GM18508 (cell line): Measurements from ENCODE around the gene C16orf89.

Source experiments
- ATAC-seq: cut with Tn5 transposase; IDR thresholded peaks from one replicate; pipeline ENCODE4 v1.9.1; 2021; ENCODE audit warnings: moderate number of reproducible peaks; ENCODE audit not compliant: insufficient read depth, unreplicated experiment

Gene C16orf89

GRCh38 chr16:5010576-5011329, 55.0 kb downstream of the C16orf89 start:
- no peak for ATAC-seq

DNA sequence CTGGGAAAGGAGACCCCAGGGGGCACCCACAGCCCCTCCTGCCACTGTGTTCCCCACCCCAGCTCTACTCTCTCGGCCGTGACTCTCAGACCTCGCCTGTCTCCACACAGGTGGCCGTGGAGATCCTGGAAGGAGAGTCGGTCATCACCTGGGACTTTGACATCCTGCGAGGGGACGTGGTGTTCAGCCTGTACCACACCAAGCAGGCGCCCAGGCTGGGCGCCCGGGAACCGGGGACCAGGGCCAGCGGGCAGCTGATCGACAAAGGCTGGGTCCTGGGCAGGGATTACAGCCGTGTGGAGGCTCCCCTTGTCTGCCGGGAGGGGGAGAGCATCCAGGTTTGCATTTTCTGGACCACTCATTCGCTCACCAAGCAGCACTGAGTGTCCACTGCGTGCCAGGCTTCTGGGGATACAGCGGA, 57.4 kb downstream of the C16orf89 start:
- no peak for ATAC-seq

- no peak for ATAC-seq
Measured at GRCh38 chr16:5007256-5007655, 58.5 kb downstream of the C16orf89 start.

- no peak for ATAC-seq
Measured at GRCh38 chr16:5006348-5007193, 59.2 kb downstream of the C16orf89 start.

GRCh38 chr16:5005916-5006315, 59.8 kb downstream of the C16orf89 start:
- no peak for ATAC-seq

DNA sequence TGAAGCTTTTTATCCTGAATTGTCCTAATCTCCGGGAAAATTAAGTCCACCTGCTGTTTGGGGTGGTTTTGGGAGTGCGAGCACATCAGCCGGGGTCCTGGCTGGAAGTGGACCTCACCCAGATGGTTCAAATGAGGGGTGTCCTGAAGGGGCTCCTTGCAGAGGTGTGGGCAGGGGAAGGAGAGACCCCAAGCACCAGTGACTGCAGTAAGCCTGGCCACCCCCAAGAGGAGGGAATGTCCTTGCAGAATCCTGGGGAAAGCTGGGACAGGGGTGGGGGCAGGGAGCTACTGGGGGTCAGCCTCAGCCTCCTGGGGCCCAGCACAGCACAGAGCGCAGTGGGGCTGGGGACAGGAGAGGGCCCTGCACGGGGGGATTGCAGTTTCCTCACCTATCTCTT, 61.4 kb downstream of the C16orf89 start:
- no peak for ATAC-seq

GRCh38 chr16:5003828-5004227, 61.9 kb downstream of the C16orf89 start:
- no peak for ATAC-seq

GRCh38 chr16:5003211-5003610, 62.5 kb downstream of the C16orf89 start:
- no peak for ATAC-seq

GRCh38 chr16:5002699-5003143, 63.0 kb downstream of the C16orf89 start:
- no peak for ATAC-seq

- ATAC-seq = no peak
Measured at GRCh38 chr16:5001986-5002385, 63.8 kb downstream of the C16orf89 start.

DNA sequence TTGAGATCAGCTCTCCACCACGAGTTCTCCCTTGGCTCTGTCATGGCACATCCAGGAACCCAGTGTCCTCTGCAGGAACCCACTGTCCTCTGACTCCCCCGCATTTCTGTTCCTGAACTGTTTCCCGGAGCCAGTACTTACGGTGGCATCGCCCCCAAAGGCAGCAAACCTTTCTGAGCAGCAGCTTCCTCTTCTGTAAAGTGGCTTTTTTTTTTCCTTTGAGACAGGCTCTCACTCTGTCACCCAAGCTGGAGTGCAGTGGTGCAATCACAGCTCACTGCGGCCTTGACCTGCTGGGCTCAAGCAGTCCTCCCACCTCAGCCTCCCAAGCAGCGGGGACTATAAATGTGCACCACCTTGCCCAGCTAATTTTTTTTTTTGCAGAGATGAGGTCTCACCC, 64.2 kb downstream of the C16orf89 start:
- ATAC-seq = no peak

DNA sequence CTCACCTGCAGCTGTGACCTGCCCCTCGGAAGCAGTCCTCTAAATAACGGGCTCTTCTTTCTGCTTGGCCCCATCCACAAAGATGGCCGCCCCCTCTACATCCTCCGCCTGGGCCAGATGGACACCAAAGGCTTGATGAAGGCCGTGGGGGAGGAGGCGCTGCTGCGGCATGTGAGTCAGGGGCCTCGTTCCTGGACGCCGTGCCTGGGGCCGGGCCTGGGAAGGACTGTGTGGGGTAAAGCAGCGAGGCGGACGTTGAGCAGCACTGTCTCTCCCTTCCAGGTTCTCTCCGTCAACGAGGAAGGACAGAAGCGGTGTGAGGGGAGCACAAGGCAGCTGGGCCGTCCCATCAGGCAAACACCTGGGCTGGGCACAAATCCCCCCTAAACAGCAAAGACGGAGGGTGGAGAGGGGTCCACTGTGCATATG, 65.2 kb downstream of the C16orf89 start:
- no peak for ATAC-seq

GRCh38 chr16:4994719-4995434, 70.9 kb downstream of the C16orf89 start:
- no peak for ATAC-seq
